GM23248 (cell line): ENCODE measurements around the gene TBRG4.

Experiments used
- EZH2 ChIP-seq: fragments of 200-600 bp; sonication (generic); IDR thresholded peaks from 2 replicates; pipeline ENCODE4 v1.6.1; 2018; ENCODE audit warnings: antibody characterized with exemption, mild to moderate bottlenecking; ENCODE audit not compliant: insufficient read depth, poor library complexity, severe bottlenecking
- EZH2phosphoT487 ChIP-seq: fragments of 200-600 bp; sonication (generic); IDR thresholded peaks from 2 replicates; pipeline ENCODE4 v1.6.1; 2018; ENCODE audit warnings: antibody characterized with exemption, moderate library complexity, mild to moderate bottlenecking, low read depth; ENCODE audit not compliant: insufficient read depth

- no peak for TF ChIP-seq EZH2phosphoT487
- no peak for TF ChIP-seq EZH2
Measured at GRCh38 chr7:45151131-45151684, 39.7 kb upstream of the TBRG4 start.
